Umbilical cord (tissue), 2 donors: ENCODE measurements around the gene TGFBR3. TPM values are rescaled to one million over a fixed set of nuclear protein-coding genes. Genes with fewer than 3 reads are reported as not detected.

ENCODE experiments used
- DNase-seq: peaks from one replicate; pipeline ENCODE4 v3.0.0-alpha.2; 2015; ENCODE audit warnings: low spot score
- total RNA-seq: library from RNA; depleted of rRNA; stranded (reverse); fragments of >200 nt; gene quantifications from one replicate; pipeline ENCODE4 v1.2.3, GENCODE V29; 2014; ENCODE audit warnings: low replicate concordance; ENCODE audit not compliant: insufficient read depth

Gene TGFBR3
- total RNA-seq, 1 donor from 2014 or later, result 24.1 TPM

- DNase-seq, result peak; percentile 51
Observed at GRCh38 chr1:91827459-91828321, 58.3 kb downstream of the TGFBR3 start.

- DNase-seq, result peak; percentile 89
Observed at GRCh38 chr1:91827087-91827458, 58.9 kb downstream of the TGFBR3 start.

GRCh38 chr1:91826649-91827048 is 59.3 kb downstream of the TGFBR3 start:
- DNase-seq, result no peak

- no peak for DNase-seq
Observed at GRCh38 chr1:91826248-91826647, 59.7 kb downstream of the TGFBR3 start.

GRCh38 chr1:91821126-91821868 is 64.7 kb downstream of the TGFBR3 start:
- DNase-seq, result no peak

GRCh38 chr1:91819038-91819788 is 66.7 kb downstream of the TGFBR3 start:
- no peak for DNase-seq

- DNase-seq, result no peak
Observed at GRCh38 chr1:91818713-91818975, 67.3 kb downstream of the TGFBR3 start.

- DNase-seq, result no peak
Observed at GRCh38 chr1:91817211-91817905, 68.6 kb downstream of the TGFBR3 start.

- no peak for DNase-seq
Observed at GRCh38 chr1:91816031-91816430, 69.9 kb downstream of the TGFBR3 start.

GRCh38 chr1:91814448-91814847 is 71.5 kb downstream of the TGFBR3 start:
- no peak for DNase-seq

GRCh38 chr1:91813813-91814212 is 72.1 kb downstream of the TGFBR3 start:
- no peak for DNase-seq

- no peak for DNase-seq
Observed at GRCh38 chr1:91811363-91812025, 74.5 kb downstream of the TGFBR3 start.

GRCh38 chr1:91809317-91809716 is 76.6 kb downstream of the TGFBR3 start:
- DNase-seq, result no peak

GRCh38 chr1:91807921-91808620 is 77.9 kb downstream of the TGFBR3 start:
- DNase-seq, result no peak

GRCh38 chr1:91806769-91807700 is 78.9 kb downstream of the TGFBR3 start:
- no peak for DNase-seq

- peak; percentile 50 for DNase-seq
Observed at GRCh38 chr1:91806181-91806768, 79.7 kb downstream of the TGFBR3 start.

GRCh38 chr1:91805311-91805801 is 80.6 kb downstream of the TGFBR3 start:
- no peak for DNase-seq

GRCh38 chr1:91804546-91805023 is 81.4 kb downstream of the TGFBR3 start:
- no peak for DNase-seq
